GM18498 (cell line): ENCODE measurements around the gene ADGRL1.
A peak's percentile ranks its signal among the peaks of the same experiment; 100 is the strongest.

Source experiments
- ATAC-seq: cut with Tn5 transposase; IDR thresholded peaks from one replicate; pipeline ENCODE4 v1.9.1; 2021; ENCODE audit warnings: mild to moderate bottlenecking, moderate library complexity; ENCODE audit not compliant: unreplicated experiment

Gene ADGRL1

GRCh38 chr19:14145381-14145780, 60.6 kb downstream of the ADGRL1 start:
- ATAC-seq: no peak

GRCh38 chr19:14142262-14143190, 63.4 kb downstream of the ADGRL1 start:
- ATAC-seq: no peak

GRCh38 chr19:14141041-14141440, 64.9 kb downstream of the ADGRL1 start:
- no peak for ATAC-seq

- ATAC-seq: no peak
These were observed 66.0 kb downstream of the ADGRL1 start for GRCh38 chr19:14139944-14140343.

GRCh38 chr19:14138576-14139265, 67.2 kb downstream of the ADGRL1 start:
- no peak for ATAC-seq

GRCh38 chr19:14136509-14137281, 69.3 kb downstream of the ADGRL1 start, which contains the start of gene ASF1B:
Gene ASF1B, minus strand, starts transcription at chr19:14136589. Its CDS starts 133 bp downstream, at chr19:14136456.
- peak; percentile 85 for ATAC-seq

GRCh38 chr19:14135985-14136508, 69.9 kb downstream of the ADGRL1 start:
- no peak for ATAC-seq

GRCh38 chr19:14135355-14135754, 70.6 kb downstream of the ADGRL1 start:
- ATAC-seq: no peak

- ATAC-seq: no peak
These were observed 78.0 kb downstream of the ADGRL1 start for GRCh38 chr19:14127929-14128509.

GRCh38 chr19:14127176-14127575, 78.8 kb downstream of the ADGRL1 start:
- no peak for ATAC-seq

- ATAC-seq: no peak
These were observed 83.0 kb downstream of the ADGRL1 start for GRCh38 chr19:14122924-14123323.

- no peak for ATAC-seq
These were observed 85.5 kb downstream of the ADGRL1 start for GRCh38 chr19:14120497-14120780.

- ATAC-seq: no peak
These were observed 86.1 kb downstream of the ADGRL1 start for GRCh38 chr19:14119644-14120496.

- ATAC-seq: no peak
These were observed 86.8 kb downstream of the ADGRL1 start for GRCh38 chr19:14119146-14119545.

- peak; percentile 39 for ATAC-seq
These were observed 87.6 kb downstream of the ADGRL1 start for GRCh38 chr19:14118165-14119051.

GRCh38 chr19:14117668-14118164, 88.3 kb downstream of the ADGRL1 start, which contains the start of gene PRKACA:
Gene PRKACA, minus strand, starts transcription at chr19:14117762. Its CDS starts 215 bp downstream, at chr19:14117547.
- peak; percentile 91 for ATAC-seq

GRCh38 chr19:14116918-14117578, 88.9 kb downstream of the ADGRL1 start:
- peak; percentile 2 for ATAC-seq

- no peak for ATAC-seq
These were observed 89.4 kb downstream of the ADGRL1 start for GRCh38 chr19:14116525-14116917.
